Keratinocyte (primary cell): ENCODE data around the gene CCT2. TPM values are rescaled to one million over a fixed set of nuclear protein-coding genes. Genes with fewer than 3 reads are reported as not detected.

Experiments
- DNase-seq: peaks from one replicate; pipeline ENCODE4 v3.0.0-alpha.2; 2011; ENCODE audit warnings: low read depth, missing footprints, low spot score
- FAIRE-seq: peaks from 2 replicates; lab custom pipeline; 2011; peaks lifted over from hg19 to GRCh38; lab: Jason Lieb, UNC
- H2AFZ ChIP-seq: 2 replicates; pipeline ENCODE4 v1.6.0; 2012; ENCODE audit warnings: low read length, control low read depth, inconsistent platforms; ENCODE audit not compliant: control insufficient read depth
- H3K27ac ChIP-seq: 2 replicates; pipeline ENCODE4 v1.5.1; 2011; ENCODE audit warnings: low read length; ENCODE audit not compliant: control insufficient read depth, insufficient read depth
- H3K27me3 ChIP-seq: 3 replicates; pipeline ENCODE4 v1.6.0; 2011; ENCODE audit warnings: low read length; ENCODE audit not compliant: control insufficient read depth, insufficient read depth; ENCODE audit errors: extremely low read depth
- H3K36me3 ChIP-seq, 2 experiments: 2 replicates in 1 of 2; 3 replicates in 1 of 2; pipeline ENCODE4 v1.5.1; 2011; ENCODE audit warnings: low read length in 2 of 2, mild to moderate bottlenecking in 1 of 2; ENCODE audit not compliant: control insufficient read depth in 2 of 2, insufficient read depth in 2 of 2; ENCODE audit errors: extremely low read depth in 1 of 2
- H3K4me1 ChIP-seq: 3 replicates; pipeline ENCODE4 v1.5.1; 2011; ENCODE audit warnings: low read length; ENCODE audit not compliant: control insufficient read depth, insufficient read depth; ENCODE audit errors: extremely low read depth
- H3K4me2 ChIP-seq: 3 replicates; pipeline ENCODE4 v1.6.0; 2011; ENCODE audit warnings: low read depth, low read length; ENCODE audit not compliant: control insufficient read depth, insufficient read depth; ENCODE audit errors: extremely low read depth
- H3K4me3 ChIP-seq, 3 experiments: fragments of 200-600 bp in 1 of 3; sonication (generic) in 1 of 3; 2 replicates in 2 of 3; 3 replicates in 1 of 3; pipeline ENCODE4 v1.5.1; 2011 to 2016; ENCODE audit warnings: low read length in 3 of 3, mild to moderate bottlenecking in 3 of 3, control low read depth in 2 of 3, inconsistent platforms in 1 of 3, low read depth in 1 of 3, mixed read lengths in 1 of 3, mixed run types in 1 of 3, moderate library complexity in 1 of 3; ENCODE audit not compliant: control insufficient read depth in 2 of 3, insufficient read depth in 2 of 3; ENCODE audit errors: extremely low read depth in 1 of 3
- H3K79me2 ChIP-seq: 2 replicates; pipeline ENCODE4 v1.6.0; 2012; ENCODE audit warnings: low read length; ENCODE audit not compliant: control insufficient read depth, insufficient read depth
- H3K9ac ChIP-seq: 3 replicates; pipeline ENCODE4 v1.6.0; 2011; ENCODE audit warnings: low read length; ENCODE audit not compliant: control insufficient read depth, insufficient read depth; ENCODE audit errors: extremely low read depth
- H3K9me1 ChIP-seq: 3 replicates; pipeline ENCODE4 v1.6.0; 2011; ENCODE audit warnings: low read length; ENCODE audit not compliant: control insufficient read depth, insufficient read depth; ENCODE audit errors: extremely low read depth
- H3K9me3 ChIP-seq: 2 replicates; pipeline ENCODE4 v1.5.1; 2012; ENCODE audit warnings: low read depth, low read length; ENCODE audit not compliant: control insufficient read depth
- H4K20me1 ChIP-seq: 3 replicates; pipeline ENCODE4 v1.6.0; 2011; ENCODE audit warnings: low read length; ENCODE audit not compliant: control insufficient read depth, insufficient read depth; ENCODE audit errors: extremely low read depth
- CTCF ChIP-seq, 3 experiments: IDR thresholded peaks in 1 of 3; conservative IDR thresholded peaks in 1 of 3; optimal IDR thresholded peaks in 1 of 3; 2 replicates in 2 of 3; 3 replicates in 1 of 3; pipeline versions ENCODE3 to v1.5.1; 2011; ENCODE audit warnings: low read length in 3 of 3, mild to moderate bottlenecking in 3 of 3, moderate library complexity in 2 of 3, control low read depth in 1 of 3, inconsistent platforms in 1 of 3; ENCODE audit not compliant: insufficient read depth in 2 of 3; ENCODE audit errors: extremely low read depth in 1 of 3
- EZH2 ChIP-seq: IDR thresholded peaks from one replicate; pipeline ENCODE4 v1.6.1; 2012; ENCODE audit warnings: inconsistent platforms, mild to moderate bottlenecking, low read length, moderate library complexity
- dilution Hi-C: fragments of 300-500 bp; cut with MboI; formaldehyde crosslinking; loops from one replicate; pipeline ENCODE4 v1.7.0; 2020; ENCODE audit warnings: low sequenced_read_pairs; ENCODE audit not compliant: extremely low pct_ligation_motif_present
- polyA minus RNA-seq, 3 experiments: library from RNA; depleted of rRNA, polyadenylated mRNA; stranded (reverse); fragments of >200 nt; gene quantifications; 1 replicate in 1 of 3; 2 replicates in 1 of 3; 3 replicates in 1 of 3; pipeline ENCODE4 v1.2.3, GENCODE V29; 2011
- polyA plus RNA-seq, 5 experiments: library from polyadenylated mRNA; depleted of rRNA in 3 of 5; stranded (reverse) in 3 of 5; stranded (forward) in 1 of 5; unstranded in 1 of 5; fragments of >200 nt; gene quantifications; 1 replicate in 1 of 5; 2 replicates in 3 of 5; 3 replicates in 1 of 5; pipeline versions ENCODE4 v1.2.1 to v1.2.3, GENCODE V29; 2011 to 2012; ENCODE audit warnings: missing spikeins in 2 of 5, low read depth in 1 of 5, low replicate concordance in 1 of 5

Gene CCT2
- polyA plus RNA-seq (258 to 365 TPM (median 302 TPM) in 3 replicates), polyA minus RNA-seq (92.2 to 258 TPM (median 196 TPM) in 3 replicates)
- 130 TPM for polyA plus RNA-seq (2011; ENCODE audit: low read depth)
- 174 and 274 TPM in 2 replicates for polyA plus RNA-seq (2011; cell fraction: cytosol; rRNA removed)
- polyA plus RNA-seq (2011; cell fraction: nucleus; rRNA removed), result 219 and 267 TPM in 2 replicates
- polyA plus RNA-seq (2012; ENCODE audit: low replicate concordance), result 126 and 227 TPM in 2 replicates
- polyA minus RNA-seq (2011; cell fraction: cytosol; rRNA and poly(A)+ RNA removed), result 135 TPM
- polyA minus RNA-seq (2011; cell fraction: nucleus; rRNA and poly(A)+ RNA removed), result 97.0 and 141 TPM in 2 replicates

GRCh38 chr12:69585189-69586062 is at the start of gene CCT2:
TSS of gene CCT2 (plus strand) at chr12:69585459. CDS start at chr12:69585522, 63 bp downstream.
- no peaks in the 10 kb centered on the region for H3K9me3 ChIP-seq
- no peaks in the 10 kb centered on the region for H3K27me3 ChIP-seq
- H4K20me1 ChIP-seq, result peaks cover 4% of the 10 kb centered on the region
- FAIRE-seq (no peak), DNase-seq (peak; percentile 66)
- peaks cover 8% of the 10 kb centered on the region for H3K4me1 ChIP-seq
- H3K9ac ChIP-seq, result peak within 1 kb of the TSS; percentile 99
- H2AFZ ChIP-seq, result peak within 1 kb of the TSS; percentile 100
- peak within 1 kb of the TSS; percentile 97 for H3K4me2 ChIP-seq
- peaks cover 9 to 17% of the 10 kb centered on the region in 2 experiments for H3K36me3 ChIP-seq
- H3K9me1 ChIP-seq, result no peaks in the 10 kb centered on the region
- TF ChIP-seq EZH2 (no peak), CTCF (optimal IDR thresholded peaks at IDR 0.05 in 1 of 3, IDR thresholded peaks at IDR 0.05 in 1 of 3, conservative IDR thresholded peaks at IDR 0.05 in 1 of 3; ENCODE audit: extremely low read depth in 1 of 3, insufficient read depth in 2 of 3, low read length in 3 of 3) (peak; percentile 40 to 54 (median 42))
- H3K79me2 ChIP-seq, result peaks cover 27% of the 10 kb centered on the region
- H3K27ac ChIP-seq, result peak within 1 kb of the TSS; percentile 97
- H3K4me3 ChIP-seq, result peak within 1 kb of the TSS; percentile 77 to 97 (median 93)
- dilution Hi-C loops, result no loop called here

- no peaks in the 10 kb centered on the region for H3K4me1 ChIP-seq
- FAIRE-seq (no peak), DNase-seq (no peak)
- peaks cover 11% of the 10 kb centered on the region for H3K79me2 ChIP-seq
- no peaks in the 10 kb centered on the region for H3K9me1 ChIP-seq
- no peak overlapping the region for H3K4me2 ChIP-seq
- no peak overlapping the region for H3K4me3 ChIP-seq
- H3K27ac ChIP-seq, result no peak overlapping the region
- H3K9me3 ChIP-seq, result no peaks in the 10 kb centered on the region
- no peaks in the 10 kb centered on the region for H4K20me1 ChIP-seq
- H3K36me3 ChIP-seq, result peaks cover 0 to 3% of the 10 kb centered on the region in 2 experiments
- dilution Hi-C loops, result no loop called here
- no peak overlapping the region for H2AFZ ChIP-seq
- no peak for TF ChIP-seq CTCF (optimal IDR thresholded peaks at IDR 0.05 in 1 of 3, IDR thresholded peaks at IDR 0.05 in 1 of 3, conservative IDR thresholded peaks at IDR 0.05 in 1 of 3; ENCODE audit: extremely low read depth in 1 of 3, insufficient read depth in 2 of 3, low read length in 3 of 3)
- no peak overlapping the region for H3K9ac ChIP-seq
- H3K27me3 ChIP-seq, result no peaks in the 10 kb centered on the region
Measured at GRCh38 chr12:69540987-69541386, 44.3 kb upstream of the CCT2 start.
